Smooth muscle cell of the pulmonary artery (primary cell): ENCODE measurements around the gene SLC10A4. TPM values are rescaled to one million over a fixed set of nuclear protein-coding genes. Genes with fewer than 3 reads are reported as not detected.

Experiments used
- total RNA-seq: library from RNA; depleted of rRNA; stranded (reverse); fragments of >200 nt; gene quantifications from 2 replicates; pipeline ENCODE4 v1.2.3, GENCODE V29; 2014

Gene SLC10A4, protein sequence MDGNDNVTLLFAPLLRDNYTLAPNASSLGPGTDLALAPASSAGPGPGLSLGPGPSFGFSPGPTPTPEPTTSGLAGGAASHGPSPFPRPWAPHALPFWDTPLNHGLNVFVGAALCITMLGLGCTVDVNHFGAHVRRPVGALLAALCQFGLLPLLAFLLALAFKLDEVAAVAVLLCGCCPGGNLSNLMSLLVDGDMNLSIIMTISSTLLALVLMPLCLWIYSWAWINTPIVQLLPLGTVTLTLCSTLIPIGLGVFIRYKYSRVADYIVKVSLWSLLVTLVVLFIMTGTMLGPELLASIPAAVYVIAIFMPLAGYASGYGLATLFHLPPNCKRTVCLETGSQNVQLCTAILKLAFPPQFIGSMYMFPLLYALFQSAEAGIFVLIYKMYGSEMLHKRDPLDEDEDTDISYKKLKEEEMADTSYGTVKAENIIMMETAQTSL
- total RNA-seq: 0.07 TPM in 1 of 2 replicates, not detected in the other

GRCh38 chr4:48483006-48483776, at the start of gene SLC10A4:
Gene SLC10A4 (plus strand): TSS chr4:48483343. CDS start chr4:48483562, 219 bp downstream.

GRCh38 chr4:48490012-48490679, 7.0 kb downstream of the SLC10A4 start, which contains the start of gene ZAR1:
Gene ZAR1 (plus strand): TSS chr4:48490252. CDS start chr4:48490292, 40 bp downstream.

Other genes starting within 250 kb of the SLC10A4 start
- 0.20 and 0.26 TPM in 2 replicates for gene TEC, start 213.5 kb upstream of the SLC10A4 start, total RNA-seq
- gene SLAIN2, start 141.8 kb upstream of the SLC10A4 start, total RNA-seq: 28.4 and 37.9 TPM in 2 replicates
- gene ZAR1, start 6.9 kb downstream of the SLC10A4 start, total RNA-seq: not detected in 2 replicates